ENCODE data around the gene NFRKB. TPM values are rescaled to one million over a fixed set of nuclear protein-coding genes. Genes with fewer than 3 reads are reported as not detected.

The NFRKB gene
- total and polyA plus RNA-seq, 4 donors, result 8.1 to 31.9 (median 17.5) TPM

DNA sequence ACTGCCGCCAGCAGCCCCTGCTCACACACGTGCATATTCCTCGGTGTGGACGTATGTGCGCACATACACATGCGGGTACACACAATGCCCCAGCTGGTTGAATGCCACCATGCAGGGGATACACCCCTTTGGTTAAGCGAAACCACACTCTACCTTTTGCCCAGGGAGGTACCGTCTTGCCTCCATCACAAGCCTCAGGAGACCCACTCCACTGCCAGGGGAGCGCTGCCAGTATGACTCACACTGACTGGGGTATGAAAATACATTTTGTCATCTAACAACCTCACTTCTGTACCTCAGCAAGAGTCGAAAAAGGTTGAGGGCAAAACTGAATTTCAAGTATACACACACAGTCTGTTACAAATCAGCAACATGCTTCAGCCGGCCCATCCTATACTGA lies 40.3 kb downstream of the NFRKB start:
- no peak for ATAC-seq (ENCODE audit: insufficient read depth, low FRiP score)
- 93 to 95% methylated on average over 11 of the region's 11 CpGs for WGBS, 2 donors
- H3K36me3 ChIP-seq (ENCODE audit: control insufficient read depth in 4 of 4, insufficient read depth in 4 of 4, low read length in 4 of 4), result peaks cover 0 to 7% (median 4%) of the 10 kb centered on the region in 4 donors
- H3K4me1 ChIP-seq (ENCODE audit: control insufficient read depth in 5 of 5, insufficient read depth in 5 of 5, low read length in 5 of 5), result peaks cover 0 to 14% (median 9%) of the 10 kb centered on the region in 5 donors
- no peak overlapping the region for H3K27ac ChIP-seq (ENCODE audit: low read depth in 1 of 2, low read length in 1 of 2)
- H3K9ac ChIP-seq (ENCODE audit: insufficient read depth in 1 of 2, low read length in 2 of 2), result no peak overlapping the region
- H3K9me3 ChIP-seq (ENCODE audit: control insufficient read depth in 4 of 4, insufficient read depth in 3 of 4, low read length in 3 of 4), result peaks cover 0 to 1% (median 0%) of the 10 kb centered on the region in 4 donors
- no peak for DNase-seq
- no peaks in the 10 kb centered on the region for H3K27me3 ChIP-seq (ENCODE audit: control insufficient read depth in 3 of 3, insufficient read depth in 3 of 3, low read length in 2 of 3)
- TF ChIP-seq CTCF (IDR thresholded peaks at IDR 0.05; ENCODE audit: control extremely low read depth, extremely low read depth), result no peak
- no peak overlapping the region for H3K4me3 ChIP-seq

- Histone ChIP-seq H3K36me3 (ENCODE audit: control insufficient read depth in 4 of 4, insufficient read depth in 4 of 4, low read length in 4 of 4) (peaks cover 0 to 4% (median 0%) of the 10 kb centered on the region in 4 donors), H3K9ac (ENCODE audit: insufficient read depth in 1 of 2, low read length in 2 of 2) (no peak overlapping the region), H3K27ac (ENCODE audit: low read depth in 1 of 2, low read length in 1 of 2) (no peak overlapping the region), H3K9me3 (ENCODE audit: control insufficient read depth in 4 of 4, insufficient read depth in 3 of 4, low read length in 3 of 4) (peaks cover 0 to 3% (median 0%) of the 10 kb centered on the region in 4 donors), H3K27me3 (ENCODE audit: control insufficient read depth in 3 of 3, insufficient read depth in 3 of 3, low read length in 2 of 3) (no peaks in the 10 kb centered on the region), H3K4me1 (ENCODE audit: control insufficient read depth in 5 of 5, insufficient read depth in 5 of 5, low read length in 5 of 5) (peaks cover 0 to 14% (median 9%) of the 10 kb centered on the region in 5 donors), H3K4me3 (no peak overlapping the region)
- ATAC-seq (ENCODE audit: insufficient read depth, low FRiP score) (no peak), DNase-seq (no peak)
- WGBS, 2 donors, result 83 to 93% methylated on average over 7 of the region's 7 CpGs
- TF ChIP-seq CTCF (IDR thresholded peaks at IDR 0.05; ENCODE audit: control extremely low read depth, extremely low read depth), result no peak
Observed at GRCh38 chr11:129854232-129854805, 41.1 kb downstream of the NFRKB start.

DNA sequence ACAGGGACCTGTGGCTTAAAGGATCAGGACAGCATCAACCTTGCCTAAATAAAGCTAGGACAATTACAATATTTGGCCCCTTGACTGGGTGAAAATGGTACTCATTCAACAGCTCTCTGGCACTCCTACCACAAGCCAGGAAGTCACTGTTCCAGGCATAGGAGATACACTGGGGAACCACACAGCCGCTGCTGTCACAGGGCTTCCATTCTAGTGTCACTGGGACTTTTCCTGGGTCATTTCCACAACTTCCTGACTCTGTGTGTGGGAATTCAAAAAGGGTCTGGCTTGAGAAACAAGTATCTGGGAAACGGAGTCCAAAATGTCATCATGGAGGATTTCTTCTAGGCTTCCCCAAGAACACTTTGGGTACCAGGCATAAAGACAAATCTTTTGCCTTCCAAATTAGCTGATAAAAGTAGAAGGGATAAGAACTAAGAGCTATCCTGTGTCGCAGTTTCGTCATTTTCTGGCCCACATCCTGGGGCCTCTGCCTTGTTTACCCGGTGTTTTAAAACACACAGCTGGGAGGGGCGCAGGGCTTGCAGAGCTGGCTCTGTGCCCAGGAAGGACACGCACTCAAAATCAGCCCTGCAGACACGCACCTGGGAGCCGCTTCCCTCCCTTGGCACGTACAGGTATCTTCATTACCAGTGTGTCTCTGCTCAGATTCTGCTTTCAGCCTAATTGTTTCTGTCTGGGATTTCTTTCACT lies 41.7 kb downstream of the NFRKB start:
- ATAC-seq (ENCODE audit: insufficient read depth, low FRiP score) (peak; percentile 10), DNase-seq (peak; percentile 65 to 87 (median 69))
- Histone ChIP-seq H3K4me1 (ENCODE audit: control insufficient read depth in 5 of 5, insufficient read depth in 5 of 5, low read length in 5 of 5) (peaks cover 0 to 14% (median 10%) of the 10 kb centered on the region in 5 donors), H3K36me3 (ENCODE audit: control insufficient read depth in 4 of 4, insufficient read depth in 4 of 4, low read length in 4 of 4) (peaks cover 0 to 2% (median 0%) of the 10 kb centered on the region in 4 donors), H3K9me3 (ENCODE audit: control insufficient read depth in 4 of 4, insufficient read depth in 3 of 4, low read length in 3 of 4) (peaks cover 0 to 3% (median 0%) of the 10 kb centered on the region in 4 donors), H3K27me3 (ENCODE audit: control insufficient read depth in 3 of 3, insufficient read depth in 3 of 3, low read length in 2 of 3) (no peaks in the 10 kb centered on the region), H3K9ac (ENCODE audit: insufficient read depth in 1 of 2, low read length in 2 of 2) (no peak overlapping the region), H3K27ac (ENCODE audit: low read depth in 1 of 2, low read length in 1 of 2) (peak overlapping the region in 1 of 2 donors; percentile 57), H3K4me3 (no peak overlapping the region)
- no peak for TF ChIP-seq CTCF (IDR thresholded peaks at IDR 0.05; ENCODE audit: control extremely low read depth, extremely low read depth)
- WGBS, 2 donors, result 17 to 21% methylated on average over 10 of the region's 10 CpGs
